Endothelial cell of umbilical vein (primary cell): Measurements from ENCODE around the gene BUB1B. TPM values are rescaled to one million over a fixed set of nuclear protein-coding genes. Genes with fewer than 3 reads are reported as not detected.

Experiments
- BruUV-seq: library from RNA; stranded (reverse); fragments of 400-500 nt; replicated peaks from 2 replicates; lab custom pipeline; 2021; lab: Mats Ljungman, UMichigan
- CTCF ChIA-PET: fragments of 300-600, 350-600 bp; sonication (Branson Sonifier 250); formaldehyde crosslinking; loops from one replicate; lab custom pipeline; 2021; ENCODE audit warnings: antibody characterized with exemption, inconsistent platforms; lab: Charles Lee
- POLR2A ChIA-PET: fragments of 300-600, 350-600 bp; sonication (Branson Sonifier 250); formaldehyde crosslinking; loops from one replicate; lab custom pipeline; 2021; ENCODE audit warnings: antibody characterized with exemption, inconsistent platforms; lab: Charles Lee
- DNase-seq: peaks from one replicate; pipeline ENCODE4 v3.0.0-alpha.2; 2011; ENCODE audit warnings: low read depth, low spot score
- FAIRE-seq: peaks from 2 replicates; lab custom pipeline; 2011; peaks lifted over from hg19 to GRCh38; lab: Jason Lieb, UNC
- H2AFZ ChIP-seq: 2 replicates; pipeline ENCODE4 v1.6.0; 2012; ENCODE audit warnings: low read depth, low read length, control low read depth, inconsistent platforms
- H3K27ac ChIP-seq: 2 replicates; pipeline ENCODE4 v1.5.1; 2011; ENCODE audit warnings: low read depth, mild to moderate bottlenecking, control low read depth, low read length, moderate library complexity; ENCODE audit not compliant: insufficient read depth
- H3K27me3 ChIP-seq, 2 experiments: 2 replicates each; pipeline versions ENCODE4 v1.6.0 to v1.6.1; 2011; ENCODE audit warnings: low read length in 2 of 2, mixed read lengths in 1 of 2; ENCODE audit not compliant: control insufficient read depth in 2 of 2, insufficient read depth in 2 of 2
- H3K36me3 ChIP-seq, 2 experiments: 2 replicates in 1 of 2; 3 replicates in 1 of 2; pipeline ENCODE4 v1.5.1; 2011; ENCODE audit warnings: low read length in 2 of 2, mild to moderate bottlenecking in 1 of 2, moderate library complexity in 1 of 2; ENCODE audit not compliant: control insufficient read depth in 2 of 2, insufficient read depth in 2 of 2; ENCODE audit errors: extremely low read depth in 1 of 2
- H3K4me1 ChIP-seq: 3 replicates; pipeline ENCODE4 v1.5.1; 2011; ENCODE audit warnings: mild to moderate bottlenecking, low read length; ENCODE audit not compliant: control insufficient read depth, insufficient read depth; ENCODE audit errors: extremely low read depth
- H3K4me2 ChIP-seq: 2 replicates; pipeline ENCODE4 v1.6.1; 2011; ENCODE audit warnings: low read length, control low read depth, mixed read lengths; ENCODE audit not compliant: insufficient read depth
- H3K4me3 ChIP-seq, 3 experiments: fragments of 200-600 bp in 1 of 3; sonication (generic), shearing (Covaris generic) in 1 of 3; replicated peaks in 1 of 3; 2 replicates each; pipeline ENCODE4 v1.5.1; 2011 to 2016; ENCODE audit warnings: control low read depth in 3 of 3, low read length in 3 of 3, mild to moderate bottlenecking in 2 of 3, inconsistent platforms in 1 of 3, low read depth in 1 of 3, moderate library complexity in 1 of 3; ENCODE audit not compliant: insufficient read depth in 1 of 3
- H3K79me2 ChIP-seq: 2 replicates; pipeline ENCODE4 v1.6.0; 2012; ENCODE audit warnings: low read length, inconsistent platforms; ENCODE audit not compliant: control insufficient read depth, insufficient read depth
- H3K9ac ChIP-seq: replicated peaks from 2 replicates; pipeline ENCODE3; 2011; ENCODE audit warnings: low read length, control low read depth; ENCODE audit not compliant: insufficient read depth; ENCODE audit errors: extremely low read depth
- H3K9me1 ChIP-seq: replicated peaks from 3 replicates; pipeline ENCODE4 v1.6.0; 2011; ENCODE audit warnings: mild to moderate bottlenecking, low read length; ENCODE audit not compliant: control insufficient read depth, insufficient read depth; ENCODE audit errors: extremely low read depth
- H3K9me3 ChIP-seq: replicated peaks from 2 replicates; pipeline ENCODE4 v1.5.1; 2012; ENCODE audit warnings: low read length, inconsistent platforms; ENCODE audit not compliant: control insufficient read depth, insufficient read depth
- H4K20me1 ChIP-seq: replicated peaks from 2 replicates; pipeline ENCODE3; 2011; ENCODE audit warnings: mild to moderate bottlenecking, low read length; ENCODE audit not compliant: control insufficient read depth, insufficient read depth; ENCODE audit errors: extremely low read depth
- EZH2 ChIP-seq: IDR thresholded peaks from 2 replicates; pipeline ENCODE4 v1.6.1; 2012; ENCODE audit warnings: borderline replicate concordance, low read depth, mild to moderate bottlenecking, moderate library complexity, low read length, inconsistent platforms; ENCODE audit not compliant: severe bottlenecking
- FOS ChIP-seq: IDR thresholded peaks from 2 replicates; pipeline ENCODE4 v1.6.1; 2011; ENCODE audit warnings: mild to moderate bottlenecking, low read length, moderate library complexity, borderline replicate concordance; ENCODE audit not compliant: insufficient read depth
- GATA2 ChIP-seq: IDR thresholded peaks from 2 replicates; pipeline ENCODE4 v1.7.0; 2011; ENCODE audit warnings: low read depth, mild to moderate bottlenecking, moderate library complexity, mixed read lengths, low read length; ENCODE audit not compliant: insufficient read length, insufficient read depth
- JUN ChIP-seq: IDR thresholded peaks from 2 replicates; pipeline ENCODE4 v1.6.1; 2011; ENCODE audit warnings: borderline replicate concordance, low read depth; ENCODE audit not compliant: insufficient read length, insufficient read depth
- MAX ChIP-seq: IDR thresholded peaks from 2 replicates; pipeline ENCODE4 v1.6.1; 2011; ENCODE audit not compliant: insufficient read depth, insufficient read length
- MYC ChIP-seq: IDR thresholded peaks from one replicate; pipeline ENCODE4 v1.6.1; 2011; ENCODE audit warnings: mild to moderate bottlenecking, low read depth, low read length
- POLR2A ChIP-seq: IDR thresholded peaks from 2 replicates; pipeline ENCODE4 v1.6.1; 2012; ENCODE audit warnings: low read depth, mild to moderate bottlenecking, control low read depth, low read length
- POLR2AphosphoS5 ChIP-seq: IDR thresholded peaks from 2 replicates; pipeline ENCODE4 v1.6.1; 2012; ENCODE audit warnings: low read depth, mild to moderate bottlenecking, control low read depth, low read length, moderate library complexity; ENCODE audit not compliant: insufficient read depth
- dilution Hi-C: fragments of 300-500 bp; cut with MboI; formaldehyde crosslinking; loops from one replicate; pipeline ENCODE4 v1.15.0; 2019; ENCODE audit warnings: low sequenced_read_pairs; ENCODE audit not compliant: extremely low pct_ligation_motif_present
- intact Hi-C: fragments of 100-400 bp; cut with micrococcal nuclease; formaldehyde crosslinking; loops from one replicate; pipeline ENCODE4 v1.10.0; 2022
- polyA plus RNA-seq, 4 experiments: library from polyadenylated mRNA; depleted of rRNA in 3 of 4; stranded (reverse) in 3 of 4; unstranded in 1 of 4; fragments of >200 nt; gene quantifications; 2 replicates each; pipeline versions ENCODE4 v1.2.1 to v1.2.3, GENCODE V29; 2011 to 2012; ENCODE audit warnings: missing spikeins in 1 of 4
- total RNA-seq: library from RNA; stranded (reverse); gene quantifications from 2 replicates; pipeline ENCODE4 v1.2.3, GENCODE V29; 2021
- TF ChIP-seq, protein P1 (sequence below), 2 donors: IDR thresholded peaks; 1 replicate in 1 of 2; 2 replicates in 1 of 2; pipeline ENCODE4 v1.5.1; 2011; ENCODE audit warnings: low read length in 2 of 2, mild to moderate bottlenecking in 2 of 2, moderate library complexity in 2 of 2, control low read depth in 1 of 2, inconsistent platforms in 1 of 2, low read depth in 1 of 2; ENCODE audit not compliant: insufficient read depth in 1 of 2; ENCODE audit errors: extremely low read depth in 1 of 2

The BUB1B gene
- total and polyA plus RNA-seq, 2 donors (not counting 3 experiments of a cell fraction or from before 2014, with no cell fraction given) = 12.2 to 69.8 TPM

DNA sequence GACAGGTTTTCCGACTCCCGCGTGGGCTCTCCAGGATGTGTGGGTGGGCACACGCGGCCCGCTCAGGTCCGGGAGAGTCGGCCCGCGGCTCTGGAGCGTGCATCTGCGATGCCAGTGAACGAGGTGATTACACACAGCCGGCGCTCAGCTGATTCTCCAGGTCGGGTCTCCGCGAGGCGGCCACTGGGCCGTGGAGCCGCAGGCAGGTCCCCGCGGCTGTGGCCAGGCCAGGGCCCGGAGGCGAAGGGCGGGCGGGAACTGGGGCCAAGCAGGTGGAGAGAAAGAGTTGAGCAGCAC lies 91.2 kb downstream of the BUB1B start:
- FAIRE-seq = no peak
- H3K4me2 ChIP-seq = no peak overlapping the region
- no peaks in the 10 kb centered on the region for H3K79me2 ChIP-seq
- no peak for TF ChIP-seq MAX
- TF ChIP-seq FOS = no peak
- no peak for TF ChIP-seq JUN
- TF ChIP-seq GATA2 = no peak
- TF ChIP-seq EZH2 = no peak
- no peak for TF ChIP-seq POLR2AphosphoS5
- no peak for TF ChIP-seq MYC
- TF ChIP-seq POLR2A = no peak
- TF ChIP-seq, protein P1, sequence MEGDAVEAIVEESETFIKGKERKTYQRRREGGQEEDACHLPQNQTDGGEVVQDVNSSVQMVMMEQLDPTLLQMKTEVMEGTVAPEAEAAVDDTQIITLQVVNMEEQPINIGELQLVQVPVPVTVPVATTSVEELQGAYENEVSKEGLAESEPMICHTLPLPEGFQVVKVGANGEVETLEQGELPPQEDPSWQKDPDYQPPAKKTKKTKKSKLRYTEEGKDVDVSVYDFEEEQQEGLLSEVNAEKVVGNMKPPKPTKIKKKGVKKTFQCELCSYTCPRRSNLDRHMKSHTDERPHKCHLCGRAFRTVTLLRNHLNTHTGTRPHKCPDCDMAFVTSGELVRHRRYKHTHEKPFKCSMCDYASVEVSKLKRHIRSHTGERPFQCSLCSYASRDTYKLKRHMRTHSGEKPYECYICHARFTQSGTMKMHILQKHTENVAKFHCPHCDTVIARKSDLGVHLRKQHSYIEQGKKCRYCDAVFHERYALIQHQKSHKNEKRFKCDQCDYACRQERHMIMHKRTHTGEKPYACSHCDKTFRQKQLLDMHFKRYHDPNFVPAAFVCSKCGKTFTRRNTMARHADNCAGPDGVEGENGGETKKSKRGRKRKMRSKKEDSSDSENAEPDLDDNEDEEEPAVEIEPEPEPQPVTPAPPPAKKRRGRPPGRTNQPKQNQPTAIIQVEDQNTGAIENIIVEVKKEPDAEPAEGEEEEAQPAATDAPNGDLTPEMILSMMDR (IDR thresholded peaks at IDR 0.05; ENCODE audit: extremely low read depth in 1 of 2, insufficient read depth in 1 of 2, low read depth in 1 of 2, low read length in 2 of 2) = no peak
- no peaks in the 10 kb centered on the region for H3K9me1 ChIP-seq
- no peak overlapping the region for H3K27ac ChIP-seq
- no peak for DNase-seq
- BruUV-seq = no TSS peak
- no peaks in the 10 kb centered on the region for H3K36me3 ChIP-seq
- peaks cover 34 to 37% of the 10 kb centered on the region in 2 experiments for H3K27me3 ChIP-seq
- H3K4me1 ChIP-seq = peaks cover 11% of the 10 kb centered on the region
- H4K20me1 ChIP-seq = no peaks in the 10 kb centered on the region
- dilution Hi-C loops (no loop called here), intact Hi-C loops (no loop called here)
- no peak overlapping the region for H3K4me3 ChIP-seq
- no peak overlapping the region for H2AFZ ChIP-seq
- ChIA-PET CTCF (interaction anchor here (1.1 to 1.8 kb wide), 2 partner anchors 23 to 35 kb away, joined by 4 to 8 read pairs; no protein-coding TSS in a partner anchor), POLR2A (no interaction called here)
- H3K9me3 ChIP-seq = no peaks in the 10 kb centered on the region
- H3K9ac ChIP-seq = no peak overlapping the region
